K562 (cell line): Measurements from ENCODE around the gene CDCP1. TPM values are rescaled to one million over a fixed set of nuclear protein-coding genes. Genes with fewer than 3 reads are reported as not detected.

Source experiments
- BCOR ChIP-seq: fragments of 450-650 bp; IDR thresholded peaks from 2 replicates; pipeline ENCODE4 v1.6.1; 2016
- C11orf30 ChIP-seq: fragments of 450-650 bp; IDR thresholded peaks from 2 replicates; pipeline ENCODE4 v1.6.1; 2016; ENCODE audit warnings: low read depth, mild to moderate bottlenecking
- FOS ChIP-seq: IDR thresholded peaks from 3 replicates; pipeline ENCODE4 v1.6.1; 2011; ENCODE audit not compliant: insufficient read length; ENCODE audit errors: extremely low read depth
- FOXK1 ChIP-seq: sonication (generic); formaldehyde crosslinking; IDR thresholded peaks from 2 replicates; pipeline ENCODE4 v1.8.0; 2022; ENCODE audit warnings: missing genetic modification reagents, mild to moderate bottlenecking, borderline replicate concordance
- HEY1 ChIP-seq: fragments of 250-450 bp; sonication (Bioruptor Pico); IDR thresholded peaks from 2 replicates; pipeline ENCODE4 v1.5.0; 2020; ENCODE audit warnings: mild to moderate bottlenecking, moderate library complexity, borderline replicate concordance
- HIVEP1 ChIP-seq: fragments of 250-450 bp; sonication (Bioruptor Pico); IDR thresholded peaks from 2 replicates; pipeline ENCODE4 v1.4.0; 2020; ENCODE audit warnings: mild to moderate bottlenecking
- KDM1A ChIP-seq, 2 experiments: fragments of 450-650 bp; IDR thresholded peaks; 2 replicates each; pipeline ENCODE4 v1.6.1; 2016; ENCODE audit warnings: mild to moderate bottlenecking in 2 of 2
- KLF6 ChIP-seq: fragments of 250-450 bp; sonication (Bioruptor Pico); IDR thresholded peaks from 2 replicates; pipeline ENCODE4 v1.4.0; 2020; ENCODE audit warnings: mild to moderate bottlenecking, moderate library complexity, borderline replicate concordance
- PRMT5 ChIP-seq: sonication (generic); formaldehyde crosslinking; IDR thresholded peaks from 2 replicates; pipeline ENCODE4 v1.5.0; 2020; ENCODE audit warnings: missing genetic modification reagents
- RUNX1 ChIP-seq: sonication (generic); IDR thresholded peaks from 2 replicates; pipeline ENCODE4 v1.6.1; 2016; ENCODE audit warnings: antibody characterized with exemption, low read depth
- SAFB2 ChIP-seq: fragments of 200-400 bp; formaldehyde crosslinking; IDR thresholded peaks from 2 replicates; pipeline ENCODE4 v1.6.1; 2018; ENCODE audit warnings: borderline replicate concordance, low read length, low read depth, moderate library complexity; ENCODE audit not compliant: severe bottlenecking
- SMARCA5 ChIP-seq: fragments of 450-650 bp; IDR thresholded peaks from 2 replicates; pipeline ENCODE4 v1.6.1; 2016
- SP2 ChIP-seq: IDR thresholded peaks from 2 replicates; pipeline ENCODE4 v1.6.1; 2011; ENCODE audit warnings: mild to moderate bottlenecking, low read depth, low read length, moderate library complexity; ENCODE audit not compliant: poor library complexity, severe bottlenecking; ENCODE audit errors: extremely low read depth
- STAT6 ChIP-seq: sonication (generic); formaldehyde crosslinking; IDR thresholded peaks from 2 replicates; pipeline ENCODE4 v1.8.1; 2023; ENCODE audit warnings: mild to moderate bottlenecking, missing genetic modification reagents
- TEAD1 ChIP-seq, 2 experiments: fragments of 450-650 bp in 1 of 2; sonication (generic) in 1 of 2; formaldehyde crosslinking; IDR thresholded peaks; 2 replicates each; pipeline versions ENCODE4 v1.4.0 to v1.8.0; 2020 to 2022; ENCODE audit warnings: mild to moderate bottlenecking in 2 of 2, missing genetic modification reagents in 1 of 2
- ZEB2 ChIP-seq: fragments of 450-650 bp; IDR thresholded peaks from 2 replicates; pipeline ENCODE4 v1.6.1; 2016
- ZFP91 ChIP-seq: sonication (generic); formaldehyde crosslinking; IDR thresholded peaks from 2 replicates; pipeline ENCODE4 v1.8.0; 2022; ENCODE audit warnings: mild to moderate bottlenecking, missing genetic modification reagents
- ZNF12 ChIP-seq: sonication (generic); formaldehyde crosslinking; IDR thresholded peaks from 2 replicates; pipeline ENCODE4 v1.4.0; 2020; ENCODE audit warnings: mild to moderate bottlenecking, missing genetic modification reagents
- ZNF232 ChIP-seq: sonication (generic); formaldehyde crosslinking; IDR thresholded peaks from 2 replicates; pipeline ENCODE4 v1.8.0; 2022; ENCODE audit warnings: mild to moderate bottlenecking, missing genetic modification reagents
- polyA plus RNA-seq, 8 experiments: library from polyadenylated mRNA; depleted of rRNA in 4 of 8; stranded (reverse) in 5 of 8; unstranded in 3 of 8; fragments of >200 nt; fragmentation: Nextera tagmentation in 2 of 8; fragmentation: Illumina TruSeq in 1 of 8; extraction: Ambion mirVana in 2 of 8; extraction: Trizol in 1 of 8; gene quantifications; 2 replicates each; pipeline versions ENCODE4 v1.2.1 to v1.2.3, GENCODE V29; 2011 to 2014; ENCODE audit warnings: inconsistent platforms in 1 of 8, missing spikeins in 1 of 8
- total RNA-seq, 7 experiments: library from RNA; depleted of rRNA in 6 of 7; stranded (reverse); fragments of >200 nt in 6 of 7; fragmentation: Illumina TruSeq in 2 of 7; extraction: Trizol in 2 of 7; gene quantifications; 2 replicates each; pipeline versions ENCODE4 v1.2.1 to v1.2.3, GENCODE V29; 2011 to 2021; ENCODE audit warnings: low replicate concordance in 1 of 7
- TF ChIP-seq, protein P1 (sequence below), 2 experiments: IDR thresholded peaks; 2 replicates each; pipeline ENCODE4 v1.6.1; 2012; ENCODE audit warnings: improper control_type of control experiment in 2 of 2, low read depth in 2 of 2, low read length in 2 of 2, borderline replicate concordance in 1 of 2
- TF ChIP-seq, protein P2 (sequence below): fragments of 250-450 bp; sonication (Bioruptor Pico); IDR thresholded peaks from 2 replicates; pipeline ENCODE4 v1.9.0; 2021; ENCODE audit warnings: mild to moderate bottlenecking

The CDCP1 gene
- total and polyA plus RNA-seq, 9 of the 15 experiments (the other 6 are each of a cell fraction or from before 2014, with no cell fraction given) = 3.9 to 16.4 (median 5.2) TPM

- no peak for TF ChIP-seq STAT6 (CRISPR knock-in tag)
- TF ChIP-seq KDM1A (IDR thresholded peaks at IDR 0.05) = peak; percentile 84 to 91
- no peak for TF ChIP-seq FOXK1
- no peak for TF ChIP-seq HIVEP1 (CRISPR knock-in tag)
- no peak for TF ChIP-seq SAFB2
- no peak for TF ChIP-seq ZNF232 (CRISPR knock-in tag)
- TF ChIP-seq PRMT5 = no peak
- TF ChIP-seq KLF6 (CRISPR knock-in tag) = no peak; the same call in 1 of the 2 replicates
- TF ChIP-seq TEAD1 (CRISPR knock-in tag; IDR thresholded peaks at IDR 0.05) = peak; percentile 26 to 85; a peak in 2 of 4 replicates
- TF ChIP-seq ZNF12 = no peak
- TF ChIP-seq FOS = no peak
- TF ChIP-seq C11orf30 = peak; percentile 78
- TF ChIP-seq SMARCA5 = no peak
- TF ChIP-seq, protein P1, sequence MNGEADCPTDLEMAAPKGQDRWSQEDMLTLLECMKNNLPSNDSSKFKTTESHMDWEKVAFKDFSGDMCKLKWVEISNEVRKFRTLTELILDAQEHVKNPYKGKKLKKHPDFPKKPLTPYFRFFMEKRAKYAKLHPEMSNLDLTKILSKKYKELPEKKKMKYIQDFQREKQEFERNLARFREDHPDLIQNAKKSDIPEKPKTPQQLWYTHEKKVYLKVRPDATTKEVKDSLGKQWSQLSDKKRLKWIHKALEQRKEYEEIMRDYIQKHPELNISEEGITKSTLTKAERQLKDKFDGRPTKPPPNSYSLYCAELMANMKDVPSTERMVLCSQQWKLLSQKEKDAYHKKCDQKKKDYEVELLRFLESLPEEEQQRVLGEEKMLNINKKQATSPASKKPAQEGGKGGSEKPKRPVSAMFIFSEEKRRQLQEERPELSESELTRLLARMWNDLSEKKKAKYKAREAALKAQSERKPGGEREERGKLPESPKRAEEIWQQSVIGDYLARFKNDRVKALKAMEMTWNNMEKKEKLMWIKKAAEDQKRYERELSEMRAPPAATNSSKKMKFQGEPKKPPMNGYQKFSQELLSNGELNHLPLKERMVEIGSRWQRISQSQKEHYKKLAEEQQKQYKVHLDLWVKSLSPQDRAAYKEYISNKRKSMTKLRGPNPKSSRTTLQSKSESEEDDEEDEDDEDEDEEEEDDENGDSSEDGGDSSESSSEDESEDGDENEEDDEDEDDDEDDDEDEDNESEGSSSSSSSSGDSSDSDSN (IDR thresholded peaks at IDR 0.05; ENCODE audit: borderline replicate concordance in 1 of 2, low read depth in 2 of 2, low read length in 2 of 2) = no peak
- no peak for TF ChIP-seq SP2
- TF ChIP-seq, protein P2, sequence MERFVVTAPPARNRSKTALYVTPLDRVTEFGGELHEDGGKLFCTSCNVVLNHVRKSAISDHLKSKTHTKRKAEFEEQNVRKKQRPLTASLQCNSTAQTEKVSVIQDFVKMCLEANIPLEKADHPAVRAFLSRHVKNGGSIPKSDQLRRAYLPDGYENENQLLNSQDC (CRISPR knock-in tag) = no peak
- TF ChIP-seq ZEB2 = peak; percentile 92
- 0 out of 2 replicates have a peak, but pooled peaks have one; percentile 82 for TF ChIP-seq HEY1 (CRISPR knock-in tag)
- TF ChIP-seq RUNX1 = no peak; the same call in 1 of the 2 replicates
- no peak for TF ChIP-seq ZFP91 (CRISPR knock-in tag)
- TF ChIP-seq BCOR = peak; percentile 57; the same call in 1 of the 2 replicates
Measured at GRCh38 chr3:45103753-45104714, 42.1 kb downstream of the CDCP1 start (continued).
